Parathyroid adenoma (tissue), 2 donors: ENCODE data around the gene DISC1.

Experiments used
- H2AFZ ChIP-seq: fragments of 300-600 bp; sonication (generic); one replicate; pipeline ENCODE4 v1.7.0; 2017; ENCODE audit warnings: antibody characterized with exemption, mild to moderate bottlenecking
- H3K27ac ChIP-seq: fragments of 300-600 bp; sonication (generic); one replicate; pipeline ENCODE4 v1.7.0; 2017
- H3K27me3 ChIP-seq: fragments of 300-600 bp; sonication (generic); one replicate; pipeline ENCODE4 v1.7.0; 2017; ENCODE audit warnings: low read length; ENCODE audit not compliant: control insufficient read depth, insufficient read depth
- H3K36me3 ChIP-seq: fragments of 300-600 bp; sonication (generic); one replicate; pipeline ENCODE4 v1.7.0; 2017; ENCODE audit warnings: low read length; ENCODE audit not compliant: control insufficient read depth, insufficient read depth
- H3K4me1 ChIP-seq: fragments of 300-600 bp; sonication (generic); one replicate; pipeline ENCODE4 v1.7.0; 2017; ENCODE audit warnings: control low read depth
- H3K4me2 ChIP-seq: fragments of 300-600 bp; sonication (generic); one replicate; pipeline ENCODE4 v1.7.0; 2017; ENCODE audit warnings: low read length
- H3K4me3 ChIP-seq: fragments of 300-600 bp; sonication (generic); one replicate; pipeline ENCODE4 v1.7.0; 2017; ENCODE audit warnings: low read depth, low read length
- H3K79me2 ChIP-seq: fragments of 300-600 bp; sonication (generic); one replicate; pipeline ENCODE4 v1.7.0; 2017; ENCODE audit warnings: control low read depth
- H3K9ac ChIP-seq: fragments of 300-600 bp; sonication (generic); one replicate; pipeline ENCODE4 v1.7.0; 2017; ENCODE audit warnings: mild to moderate bottlenecking
- H3K9me3 ChIP-seq: fragments of 300-600 bp; sonication (generic); one replicate; pipeline ENCODE4 v1.7.0; 2017; ENCODE audit warnings: low read length; ENCODE audit not compliant: control insufficient read depth
- CTCF ChIP-seq: fragments of 300-600 bp; sonication (generic); IDR thresholded peaks from one replicate; pipeline ENCODE4 v1.7.0; 2017; ENCODE audit warnings: antibody characterized with exemption, mild to moderate bottlenecking
- donor health status: primary hyperparathyroidism.

Gene DISC1

GRCh38 chr1:231861541-231862481, 235.2 kb downstream of the DISC1 start:
- H3K27ac ChIP-seq: no peak overlapping the region
- no peak overlapping the region for H3K9ac ChIP-seq
- no peaks in the 10 kb centered on the region for H3K79me2 ChIP-seq
- no peak for TF ChIP-seq CTCF
- no peaks in the 10 kb centered on the region for H3K4me1 ChIP-seq
- H3K9me3 ChIP-seq: no peaks in the 10 kb centered on the region
- H3K27me3 ChIP-seq: no peaks in the 10 kb centered on the region
- no peak overlapping the region for H2AFZ ChIP-seq
- H3K36me3 ChIP-seq: no peaks in the 10 kb centered on the region
- H3K4me3 ChIP-seq: no peak overlapping the region
- H3K4me2 ChIP-seq: no peak overlapping the region

GRCh38 chr1:231862611-231863010, 236.0 kb downstream of the DISC1 start:
- H3K79me2 ChIP-seq: no peaks in the 10 kb centered on the region
- no peak overlapping the region for H3K4me2 ChIP-seq
- TF ChIP-seq CTCF: no peak
- H3K36me3 ChIP-seq: no peaks in the 10 kb centered on the region
- no peak overlapping the region for H2AFZ ChIP-seq
- no peak overlapping the region for H3K27ac ChIP-seq
- H3K27me3 ChIP-seq: no peaks in the 10 kb centered on the region
- no peaks in the 10 kb centered on the region for H3K9me3 ChIP-seq
- H3K4me1 ChIP-seq: peaks cover 3% of the 10 kb centered on the region
- no peak overlapping the region for H3K9ac ChIP-seq
- no peak overlapping the region for H3K4me3 ChIP-seq

GRCh38 chr1:231865331-231865730, 238.7 kb downstream of the DISC1 start:
- no peak overlapping the region for H3K4me2 ChIP-seq
- no peaks in the 10 kb centered on the region for H3K36me3 ChIP-seq
- H3K27ac ChIP-seq: no peak overlapping the region
- no peaks in the 10 kb centered on the region for H3K9me3 ChIP-seq
- no peak overlapping the region for H3K9ac ChIP-seq
- H3K27me3 ChIP-seq: no peaks in the 10 kb centered on the region
- no peak overlapping the region for H3K4me3 ChIP-seq
- no peaks in the 10 kb centered on the region for H3K79me2 ChIP-seq
- H3K4me1 ChIP-seq: peaks cover 3% of the 10 kb centered on the region
- TF ChIP-seq CTCF: no peak
- H2AFZ ChIP-seq: no peak overlapping the region

GRCh38 chr1:231866392-231867331, 240.1 kb downstream of the DISC1 start:
- peak; percentile 78 for TF ChIP-seq CTCF

More at GRCh38 chr1:231866392-231867331, 240.1 kb downstream of the DISC1 start:
- Histone ChIP-seq H3K36me3 (no peaks in the 10 kb centered on the region), H3K27me3 (no peaks in the 10 kb centered on the region), H3K4me1 (peaks cover 3% of the 10 kb centered on the region), H3K79me2 (no peaks in the 10 kb centered on the region), H3K4me3 (no peak overlapping the region), H2AFZ (no peak overlapping the region), H3K27ac (no peak overlapping the region), H3K4me2 (no peak overlapping the region), H3K9ac (no peak overlapping the region), H3K9me3 (no peaks in the 10 kb centered on the region)
